HUES48 (cell line): ENCODE measurements around the gene UBR3.
"Not testable (repeated sequence)": the region's sequence is repeated elsewhere in the genome, so short reads cannot be mapped to it uniquely, and the experiment has no call there.

ENCODE experiments used
- H3K27ac ChIP-seq: one replicate; pipeline ENCODE4 v1.7.0; 2013; ENCODE audit warnings: low read depth, low read length, inconsistent platforms
- H3K27me3 ChIP-seq: 2 replicates; pipeline ENCODE4 v1.6.1; 2013; ENCODE audit warnings: mild to moderate bottlenecking, low read length; ENCODE audit not compliant: control insufficient read depth, insufficient read depth
- H3K36me3 ChIP-seq: 2 replicates; pipeline ENCODE4 v1.6.1; 2013; ENCODE audit warnings: low read length; ENCODE audit not compliant: control insufficient read depth, insufficient read depth
- H3K4me1 ChIP-seq: 2 replicates; pipeline ENCODE4 v1.6.1; 2013; ENCODE audit warnings: mild to moderate bottlenecking, low read length; ENCODE audit not compliant: control insufficient read depth, insufficient read depth
- H3K4me3 ChIP-seq: 2 replicates; pipeline ENCODE4 v1.5.1; 2013; ENCODE audit warnings: mild to moderate bottlenecking, low read depth, low read length
- H3K9ac ChIP-seq: 2 replicates; pipeline ENCODE4 v1.6.1; 2013; ENCODE audit warnings: mild to moderate bottlenecking, low read depth, low read length, moderate library complexity
- H3K9me3 ChIP-seq: 2 replicates; pipeline ENCODE4 v1.6.1; 2013; ENCODE audit warnings: low read length; ENCODE audit not compliant: control insufficient read depth, insufficient read depth

The UBR3 gene

GRCh38 chr2:169798718-169799592, 28.3 kb upstream of the UBR3 start, which contains the start of gene SSB:
Gene SSB (plus strand): TSS chr2:169798871. CDS start chr2:169800961, 2,090 bp downstream.
- peak within 1 kb of the TSS; percentile 87 for H3K9ac ChIP-seq
- no peaks in the 10 kb centered on the region for H3K9me3 ChIP-seq
- no peaks in the 10 kb centered on the region for H3K27me3 ChIP-seq
- peak within 1 kb of the TSS; percentile 96 for H3K27ac ChIP-seq
- peaks cover 3% of the 10 kb centered on the region for H3K4me1 ChIP-seq
- peak within 1 kb of the TSS; percentile 90 for H3K4me3 ChIP-seq
- peaks cover 36% of the 10 kb centered on the region for H3K36me3 ChIP-seq

DNA sequence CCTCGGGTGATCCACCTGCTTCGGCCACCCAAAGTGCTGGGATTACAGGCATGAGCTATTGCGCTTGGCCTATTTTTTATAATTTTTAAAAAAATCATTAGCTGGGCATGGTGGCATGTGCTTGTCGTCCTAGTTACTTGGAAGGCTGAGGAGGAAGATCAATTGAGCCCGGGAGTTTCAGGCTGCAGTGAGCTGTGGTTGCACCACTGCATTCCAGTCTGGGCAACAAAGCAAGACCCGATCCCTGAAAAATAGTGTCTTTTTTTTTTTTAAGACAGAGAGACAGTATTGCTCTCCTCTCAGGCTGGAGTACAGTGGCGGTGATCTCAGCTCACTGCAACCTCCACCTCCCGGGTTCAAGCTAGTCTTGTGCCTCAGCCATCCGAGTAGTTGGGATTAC, 23.8 kb upstream of the UBR3 start:
- H3K27me3 ChIP-seq, result no peaks in the 10 kb centered on the region
- no peak overlapping the region for H3K9ac ChIP-seq
- no peaks in the 10 kb centered on the region for H3K9me3 ChIP-seq
- peaks cover under 1% of the 10 kb centered on the region; the same call in 1 of the 2 replicates for H3K4me1 ChIP-seq
- H3K36me3 ChIP-seq, result peaks cover 73% of the 10 kb centered on the region
- H3K4me3 ChIP-seq, result no peak overlapping the region
- H3K27ac ChIP-seq, result no peak overlapping the region

DNA sequence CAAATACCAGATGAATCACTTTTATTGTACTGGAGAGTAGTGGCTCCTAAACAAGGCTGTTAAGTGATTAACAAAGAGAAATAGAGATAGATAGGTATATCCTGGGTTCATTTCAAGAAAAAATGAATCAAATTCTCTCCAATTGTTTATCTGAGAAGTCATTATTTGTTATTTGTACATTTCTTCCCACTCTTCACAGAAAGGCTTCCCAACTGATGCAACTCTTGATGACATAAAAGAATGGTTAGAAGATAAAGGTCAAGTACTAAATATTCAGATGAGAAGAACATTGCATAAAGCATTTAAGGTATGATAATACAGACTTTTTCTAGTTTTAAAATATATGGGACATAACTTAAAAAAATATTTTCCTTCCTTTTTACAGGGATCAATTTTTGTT, 20.7 kb upstream of the UBR3 start:
- Histone ChIP-seq H3K9ac (no peak overlapping the region), H3K27ac (no peak overlapping the region), H3K27me3 (no peaks in the 10 kb centered on the region), H3K36me3 (peaks cover 90% of the 10 kb centered on the region), H3K9me3 (no peaks in the 10 kb centered on the region), H3K4me3 (no peak overlapping the region), H3K4me1 (peaks cover 7% of the 10 kb centered on the region; the same call in 1 of the 2 replicates)

DNA sequence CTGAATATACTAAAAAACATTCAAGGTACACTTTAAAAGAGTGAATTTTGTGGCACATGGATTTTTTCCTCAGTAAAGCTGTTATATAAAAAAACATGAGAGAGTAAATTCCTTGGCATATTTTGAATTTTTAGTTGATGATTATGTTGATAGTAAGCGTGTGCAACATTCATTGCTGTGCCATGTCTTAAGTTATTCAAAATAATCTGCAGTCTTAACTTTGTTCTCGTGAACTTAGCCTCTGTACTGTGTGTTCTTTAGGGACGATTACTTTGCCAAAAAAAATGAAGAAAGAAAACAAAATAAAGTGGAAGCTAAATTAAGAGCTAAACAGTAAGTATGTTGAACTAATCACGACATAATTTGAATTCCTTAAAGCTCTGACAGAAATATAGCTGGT, 19.0 kb upstream of the UBR3 start:
- H3K27me3 ChIP-seq, result no peaks in the 10 kb centered on the region
- no peak overlapping the region for H3K9ac ChIP-seq
- no peaks in the 10 kb centered on the region for H3K9me3 ChIP-seq
- peaks cover 8% of the 10 kb centered on the region; the same call in 1 of the 2 replicates for H3K4me1 ChIP-seq
- H3K27ac ChIP-seq, result no peak overlapping the region
- no peak overlapping the region for H3K4me3 ChIP-seq
- H3K36me3 ChIP-seq, result peaks cover 89% of the 10 kb centered on the region

- H3K36me3 ChIP-seq, result peaks cover 76% of the 10 kb centered on the region
- no peaks in the 10 kb centered on the region for H3K27me3 ChIP-seq
- H3K27ac ChIP-seq, result no peak overlapping the region
- H3K4me1 ChIP-seq, result peaks cover 8% of the 10 kb centered on the region; the same call in 1 of the 2 replicates
- no peaks in the 10 kb centered on the region for H3K9me3 ChIP-seq
- no peak overlapping the region for H3K4me3 ChIP-seq
- H3K9ac ChIP-seq, result no peak overlapping the region
Measured at GRCh38 chr2:169815849-169816248, 11.4 kb upstream of the UBR3 start.

- H3K36me3 ChIP-seq, result peaks cover 76% of the 10 kb centered on the region
- not testable (repeated sequence) for H3K27me3 ChIP-seq, H3K4me3 ChIP-seq, H3K9ac ChIP-seq, H3K9me3 ChIP-seq, H3K4me1 ChIP-seq, H3K27ac ChIP-seq
Measured at GRCh38 chr2:169816961-169817360, 10.3 kb upstream of the UBR3 start.

DNA sequence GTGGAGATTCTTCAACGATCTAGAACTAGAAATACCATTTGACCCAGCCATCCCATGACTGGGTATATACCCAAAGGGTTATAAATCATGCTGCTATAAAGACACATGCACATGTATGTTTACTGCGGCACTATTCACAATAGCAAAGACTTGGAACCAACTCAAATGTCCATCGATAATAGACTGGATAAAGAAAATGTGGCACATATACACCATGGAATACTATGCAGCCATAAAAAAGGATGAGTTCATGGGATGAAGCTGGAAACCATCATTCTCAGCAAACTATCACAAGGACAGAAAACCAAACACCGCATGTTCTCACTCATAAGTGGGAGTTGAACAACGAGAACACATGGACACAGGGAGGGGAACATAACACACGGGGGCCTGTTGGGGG, 9.9 kb upstream of the UBR3 start:
- H3K4me1 ChIP-seq, H3K27ac ChIP-seq, H3K9me3 ChIP-seq, H3K4me3 ChIP-seq, H3K9ac ChIP-seq, H3K27me3 ChIP-seq: not testable (repeated sequence)
- H3K36me3 ChIP-seq, result peaks cover 72% of the 10 kb centered on the region

- H3K27ac ChIP-seq, result no peak overlapping the region
- H3K9ac ChIP-seq, result no peak overlapping the region
- H3K4me3 ChIP-seq, result no peak overlapping the region
- H3K27me3 ChIP-seq, result no peaks in the 10 kb centered on the region
- H3K9me3 ChIP-seq, result no peaks in the 10 kb centered on the region
- no peaks in the 10 kb centered on the region for H3K4me1 ChIP-seq
- H3K36me3 ChIP-seq, result peaks cover 64% of the 10 kb centered on the region
Measured at GRCh38 chr2:169818241-169818640, 9.0 kb upstream of the UBR3 start.

DNA sequence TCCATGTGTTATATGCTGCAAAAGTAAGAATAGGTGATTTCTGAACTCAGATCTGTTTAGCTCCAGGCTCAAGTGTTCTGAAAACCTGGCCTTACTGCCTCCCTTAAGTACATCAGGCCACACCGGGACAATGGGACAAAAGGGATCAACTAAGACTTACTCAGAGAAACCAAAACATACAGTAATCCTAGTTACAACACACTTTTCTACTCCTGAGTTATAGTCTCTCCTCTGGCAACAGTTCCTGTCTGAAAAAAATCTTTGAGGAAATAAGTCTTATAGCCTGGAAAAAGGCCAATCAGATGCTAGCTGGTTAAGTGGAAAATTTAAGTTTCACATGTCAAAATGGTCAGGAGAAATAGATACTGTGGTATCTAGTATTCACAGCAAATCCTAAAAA, 8.1 kb upstream of the UBR3 start:
- Histone ChIP-seq H3K36me3 (peaks cover 56% of the 10 kb centered on the region), H3K9me3 (no peaks in the 10 kb centered on the region), H3K27ac (peak overlapping the region; percentile 35), H3K4me3 (no peak overlapping the region), H3K9ac (no peak overlapping the region), H3K4me1 (no peaks in the 10 kb centered on the region), H3K27me3 (no peaks in the 10 kb centered on the region)

- H3K27ac ChIP-seq, H3K4me1 ChIP-seq: not testable (repeated sequence)
- H3K36me3 ChIP-seq, result peaks cover 49% of the 10 kb centered on the region
Measured at GRCh38 chr2:169820101-169820500, 7.2 kb upstream of the UBR3 start.

DNA sequence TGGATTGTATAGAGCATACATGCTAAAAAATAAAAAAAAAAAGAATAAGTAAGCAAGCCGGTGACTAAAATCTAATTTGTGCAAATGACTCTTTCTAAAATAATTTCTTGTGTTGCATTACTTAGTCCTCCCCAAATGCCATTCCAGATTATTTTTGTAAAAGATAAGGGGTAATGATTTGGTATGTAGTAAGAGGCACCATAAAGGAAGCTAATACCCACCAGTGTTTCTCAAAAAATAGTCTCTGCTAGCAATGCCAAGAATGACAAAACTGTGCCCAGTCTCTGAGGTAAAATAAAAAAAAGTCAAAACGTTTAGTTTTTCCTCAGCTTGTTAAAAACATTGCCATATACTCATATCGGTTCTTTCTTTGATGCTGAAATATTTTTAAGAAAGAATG, 5.2 kb upstream of the UBR3 start:
- Histone ChIP-seq H3K9ac (no peak overlapping the region), H3K27me3 (peaks cover 2% of the 10 kb centered on the region; the same call in 1 of the 2 replicates), H3K36me3 (peaks cover 38% of the 10 kb centered on the region), H3K27ac (no peak overlapping the region), H3K4me1 (0 out of 2 replicates have a peak, but pooled peaks cover 2% of the 10 kb centered on the region), H3K9me3 (no peaks in the 10 kb centered on the region), H3K4me3 (no peak overlapping the region)

More at GRCh38 chr2:169820101-169820500, 7.2 kb upstream of the UBR3 start:
- H3K4me3 ChIP-seq, H3K27me3 ChIP-seq, H3K9me3 ChIP-seq, H3K9ac ChIP-seq: not testable (repeated sequence)
